Fibroblast of pulmonary artery (primary cell): ENCODE results near the gene EXOC7.

Experiments
- DNase-seq: peaks from one replicate; pipeline ENCODE4 v3.0.0-alpha.2; 2010; ENCODE audit warnings: low read depth
- H3K4me3 ChIP-seq: replicated peaks from 2 replicates; pipeline ENCODE4 v1.5.1; 2011; ENCODE audit warnings: low read depth, mild to moderate bottlenecking, control low read depth, low read length, moderate library complexity
- CTCF ChIP-seq: IDR thresholded peaks from 2 replicates; pipeline ENCODE4 v1.5.1; 2011; ENCODE audit warnings: mild to moderate bottlenecking, control low read depth, low read length, inconsistent platforms; ENCODE audit errors: missing control alignments

Gene EXOC7

GRCh38 chr17:76137351-76138233 lies 34.0 kb upstream of the EXOC7 start:
- TF ChIP-seq CTCF, result no peak
- DNase-seq, result no peak
- H3K4me3 ChIP-seq, result no peak overlapping the region

GRCh38 chr17:76137001-76137350 lies 33.4 kb upstream of the EXOC7 start:
- no peak for DNase-seq
- H3K4me3 ChIP-seq, result no peak overlapping the region
- no peak for TF ChIP-seq CTCF

GRCh38 chr17:76136276-76137000 lies 32.9 kb upstream of the EXOC7 start:
- H3K4me3 ChIP-seq, result no peak overlapping the region
- TF ChIP-seq CTCF, result no peak
- no peak for DNase-seq

- DNase-seq, result no peak
- TF ChIP-seq CTCF, result no peak
- no peak overlapping the region for H3K4me3 ChIP-seq
Observed at GRCh38 chr17:76135810-76136188, 32.2 kb upstream of the EXOC7 start.

- no peak overlapping the region for H3K4me3 ChIP-seq
Observed at GRCh38 chr17:76134911-76135809, 31.6 kb upstream of the EXOC7 start.

More at GRCh38 chr17:76134911-76135809, 31.6 kb upstream of the EXOC7 start:
- no peak for DNase-seq
- TF ChIP-seq CTCF, result no peak
